ENCODE data around the gene CRIP2. TPM values are rescaled to one million over a fixed set of nuclear protein-coding genes. Genes with fewer than 3 reads are reported as not detected.

CRIP2 gene
- total and polyA plus RNA-seq, 9 of the 15 experiments (the other 6 are each of a cell fraction or from before 2014, with no cell fraction given): 0.18 to 2.0 (median 0.69) TPM; not detected in 1

GRCh38 chr14:105430565-105430964 lies 44.1 kb upstream of the CRIP2 start:
- Histone ChIP-seq H3K27ac (ENCODE audit: extremely low read depth, low read depth, low read length) (no peak overlapping the region), H3K9ac (ENCODE audit: insufficient read depth in 1 of 2, low read depth in 2 of 2, low read length in 2 of 2) (no peak overlapping the region; a peak in 1 of 4 replicates)
- FAIRE-seq: no peak
- no peak for TF ChIP-seq ZC3H4 (CRISPR knock-in tag; IDR thresholded peaks at IDR 0.05; ENCODE audit: borderline replicate concordance)
- TF ChIP-seq MTA1 (IDR thresholded peaks at IDR 0.05; ENCODE audit: borderline replicate concordance): no peak
- TF ChIP-seq SAFB2 (IDR thresholded peaks at IDR 0.05; ENCODE audit: borderline replicate concordance, low read depth, low read length, severe bottlenecking): no peak
- no peak for TF ChIP-seq ZNF175 (CRISPR knock-in tag; IDR thresholded peaks at IDR 0.05; ENCODE audit: low read depth)
- no peak for TF ChIP-seq CHD1 (IDR thresholded peaks at IDR 0.05; ENCODE audit: low read length)
- TF ChIP-seq, protein P1, sequence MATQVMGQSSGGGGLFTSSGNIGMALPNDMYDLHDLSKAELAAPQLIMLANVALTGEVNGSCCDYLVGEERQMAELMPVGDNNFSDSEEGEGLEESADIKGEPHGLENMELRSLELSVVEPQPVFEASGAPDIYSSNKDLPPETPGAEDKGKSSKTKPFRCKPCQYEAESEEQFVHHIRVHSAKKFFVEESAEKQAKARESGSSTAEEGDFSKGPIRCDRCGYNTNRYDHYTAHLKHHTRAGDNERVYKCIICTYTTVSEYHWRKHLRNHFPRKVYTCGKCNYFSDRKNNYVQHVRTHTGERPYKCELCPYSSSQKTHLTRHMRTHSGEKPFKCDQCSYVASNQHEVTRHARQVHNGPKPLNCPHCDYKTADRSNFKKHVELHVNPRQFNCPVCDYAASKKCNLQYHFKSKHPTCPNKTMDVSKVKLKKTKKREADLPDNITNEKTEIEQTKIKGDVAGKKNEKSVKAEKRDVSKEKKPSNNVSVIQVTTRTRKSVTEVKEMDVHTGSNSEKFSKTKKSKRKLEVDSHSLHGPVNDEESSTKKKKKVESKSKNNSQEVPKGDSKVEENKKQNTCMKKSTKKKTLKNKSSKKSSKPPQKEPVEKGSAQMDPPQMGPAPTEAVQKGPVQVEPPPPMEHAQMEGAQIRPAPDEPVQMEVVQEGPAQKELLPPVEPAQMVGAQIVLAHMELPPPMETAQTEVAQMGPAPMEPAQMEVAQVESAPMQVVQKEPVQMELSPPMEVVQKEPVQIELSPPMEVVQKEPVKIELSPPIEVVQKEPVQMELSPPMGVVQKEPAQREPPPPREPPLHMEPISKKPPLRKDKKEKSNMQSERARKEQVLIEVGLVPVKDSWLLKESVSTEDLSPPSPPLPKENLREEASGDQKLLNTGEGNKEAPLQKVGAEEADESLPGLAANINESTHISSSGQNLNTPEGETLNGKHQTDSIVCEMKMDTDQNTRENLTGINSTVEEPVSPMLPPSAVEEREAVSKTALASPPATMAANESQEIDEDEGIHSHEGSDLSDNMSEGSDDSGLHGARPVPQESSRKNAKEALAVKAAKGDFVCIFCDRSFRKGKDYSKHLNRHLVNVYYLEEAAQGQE (IDR thresholded peaks at IDR 0.05; ENCODE audit: borderline replicate concordance): no peak
- TF ChIP-seq, protein P1 (CRISPR knock-in tag; IDR thresholded peaks at IDR 0.05; ENCODE audit: low read depth): no peak

More at GRCh38 chr14:105430565-105430964, 44.1 kb upstream of the CRIP2 start:
- Histone ChIP-seq H3K36me3 (ENCODE audit: control insufficient read depth, insufficient read depth, low read length) (peaks cover 40% of the 10 kb centered on the region; the same call in 2 of the 3 replicates), H3K9me3 (replicated peaks; ENCODE audit: control insufficient read depth, insufficient read depth, low read depth, low read length) (no peaks in the 10 kb centered on the region; the same call in 1 of the 2 replicates), H3K4me2 (ENCODE audit: insufficient read depth, low read length) (no peak overlapping the region), H4K20me1 (replicated peaks; ENCODE audit: control insufficient read depth, insufficient read depth, low read length) (no peaks in the 10 kb centered on the region), H3K4me1 (replicated peaks in 1 of 2; ENCODE audit: control insufficient read depth in 2 of 2, insufficient read depth in 2 of 2, low read length in 2 of 2) (peaks cover 0 to 16% of the 10 kb centered on the region in 2 experiments; a peak in 2 of 5 replicates), H3K9me1 (ENCODE audit: control insufficient read depth, insufficient read depth, low read length) (no peaks in the 10 kb centered on the region), H3K4me3 (no peak overlapping the region), H3K79me2 (ENCODE audit: control insufficient read depth, insufficient read depth, low read length) (peaks cover 82% of the 10 kb centered on the region), H2AFZ (ENCODE audit: low read depth, low read length) (no peak overlapping the region), H3K27me3 (ENCODE audit: control insufficient read depth in 2 of 2, insufficient read depth in 2 of 2, low read length in 2 of 2) (no peaks in the 10 kb centered on the region)
- WGBS (ENCODE audit: insufficient coverage, low coverage, missing lambda C conversion rate): 84% methylated on average over 9 of the region's 9 CpGs
- intact Hi-C loops (cut with micrococcal nuclease): no loop called here
- BruUV-seq (replicated peaks): no TSS peak
- ChIA-PET CTCF (ENCODE audit: low intra/inter-chr PET ratio) (no interaction called here), POLR2A (interaction anchor here (0.6 to 1.0 kb wide), 3 partner anchors 10 to 18 kb away, joined by 3 read pairs; no protein-coding TSS in a partner anchor)
- DNase-seq (ENCODE audit: extremely low read depth in 1 of 4, low spot score in 3 of 4) (no peak), ATAC-seq (no peak)
- in situ Hi-C loops (cut with MboI): no loop called here
